Measurements from ENCODE around the gene BAMBI. TPM values are rescaled to one million over a fixed set of nuclear protein-coding genes. Genes with fewer than 3 reads are reported as not detected.

Gene BAMBI
- polyA plus RNA-seq, 1 of the 3 experiments (the other 2 are of a cell fraction), result 2.8 TPM

DNA sequence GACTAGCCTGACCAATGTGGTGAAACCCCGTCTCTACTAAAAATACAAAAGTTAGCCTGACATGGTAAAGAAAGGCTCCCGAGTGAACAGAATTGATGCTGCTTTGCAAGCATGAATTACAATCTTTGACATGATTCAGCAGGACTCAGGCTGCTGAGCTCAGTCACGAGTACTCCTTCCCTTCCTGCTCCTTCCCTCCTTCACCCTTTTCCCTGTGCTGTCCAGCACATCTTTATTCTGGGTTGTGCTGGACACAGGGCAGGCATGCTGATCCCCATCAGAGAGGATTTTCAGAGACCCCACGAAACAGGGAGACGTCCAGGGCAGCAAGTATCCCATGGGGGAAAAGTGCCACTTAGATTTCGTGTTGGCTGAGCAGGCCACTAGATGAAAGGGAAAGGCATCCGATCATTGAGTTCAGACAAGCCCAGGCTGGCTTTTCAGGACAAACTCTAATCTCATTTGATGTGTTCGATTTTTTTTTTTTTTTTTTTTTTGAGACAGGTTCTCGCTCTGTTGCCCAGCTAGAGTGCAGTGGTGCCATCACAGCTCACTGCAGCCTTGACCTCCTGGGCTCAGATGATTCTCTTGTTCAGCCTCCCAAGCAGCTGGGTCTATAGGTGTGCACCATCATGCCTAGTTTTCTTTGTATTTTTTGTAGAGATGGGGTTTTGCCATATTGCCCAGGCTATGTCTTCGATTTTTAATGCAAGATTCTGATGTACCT is 36.5 kb downstream of the BAMBI start:
- H3K27me3 ChIP-seq (ENCODE audit: insufficient read depth), result no peaks in the 10 kb centered on the region
- no peak for DNase-seq
- ChIA-PET CTCF (interaction anchor here (0.9 to 1.1 kb wide), 2 partner anchors 9 to 37 kb away, joined by 3 read pairs; no protein-coding TSS in a partner anchor), POLR2A (no interaction called here)
- 82% methylated on average over 10 of the region's 10 CpGs for WGBS (ENCODE audit: low lambda C conversion rate)
- H3K27ac ChIP-seq (ENCODE audit: low read depth in 2 of 2, low read length in 1 of 2), result no peak overlapping the region
- H4K20me1 ChIP-seq (ENCODE audit: insufficient read depth), result no peaks in the 10 kb centered on the region
- H3K9ac ChIP-seq, result no peak overlapping the region
- no peak for TF ChIP-seq MEF2A (IDR thresholded peaks at IDR 0.05; ENCODE audit: borderline replicate concordance, low read depth)
- no peak for TF ChIP-seq GABPA (IDR thresholded peaks at IDR 0.05; ENCODE audit: low read depth)
- no peak for TF ChIP-seq RFX5 (IDR thresholded peaks at IDR 0.05; ENCODE audit: low read length)
- TF ChIP-seq, protein P1, sequence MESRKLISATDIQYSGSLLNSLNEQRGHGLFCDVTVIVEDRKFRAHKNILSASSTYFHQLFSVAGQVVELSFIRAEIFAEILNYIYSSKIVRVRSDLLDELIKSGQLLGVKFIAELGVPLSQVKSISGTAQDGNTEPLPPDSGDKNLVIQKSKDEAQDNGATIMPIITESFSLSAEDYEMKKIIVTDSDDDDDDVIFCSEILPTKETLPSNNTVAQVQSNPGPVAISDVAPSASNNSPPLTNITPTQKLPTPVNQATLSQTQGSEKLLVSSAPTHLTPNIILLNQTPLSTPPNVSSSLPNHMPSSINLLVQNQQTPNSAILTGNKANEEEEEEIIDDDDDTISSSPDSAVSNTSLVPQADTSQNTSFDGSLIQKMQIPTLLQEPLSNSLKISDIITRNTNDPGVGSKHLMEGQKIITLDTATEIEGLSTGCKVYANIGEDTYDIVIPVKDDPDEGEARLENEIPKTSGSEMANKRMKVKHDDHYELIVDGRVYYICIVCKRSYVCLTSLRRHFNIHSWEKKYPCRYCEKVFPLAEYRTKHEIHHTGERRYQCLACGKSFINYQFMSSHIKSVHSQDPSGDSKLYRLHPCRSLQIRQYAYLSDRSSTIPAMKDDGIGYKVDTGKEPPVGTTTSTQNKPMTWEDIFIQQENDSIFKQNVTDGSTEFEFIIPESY (IDR thresholded peaks at IDR 0.05; ENCODE audit: borderline replicate concordance, low read depth), result no peak
- no peak for TF ChIP-seq YY1 (IDR thresholded peaks at IDR 0.05; ENCODE audit: low read depth)
- no peak for TF ChIP-seq FOXM1 (IDR thresholded peaks at IDR 0.05; ENCODE audit: low read depth)
- no peak for TF ChIP-seq TEAD4 (IDR thresholded peaks at IDR 0.05; ENCODE audit: borderline replicate concordance, insufficient read depth)
- TF ChIP-seq, protein P2, sequence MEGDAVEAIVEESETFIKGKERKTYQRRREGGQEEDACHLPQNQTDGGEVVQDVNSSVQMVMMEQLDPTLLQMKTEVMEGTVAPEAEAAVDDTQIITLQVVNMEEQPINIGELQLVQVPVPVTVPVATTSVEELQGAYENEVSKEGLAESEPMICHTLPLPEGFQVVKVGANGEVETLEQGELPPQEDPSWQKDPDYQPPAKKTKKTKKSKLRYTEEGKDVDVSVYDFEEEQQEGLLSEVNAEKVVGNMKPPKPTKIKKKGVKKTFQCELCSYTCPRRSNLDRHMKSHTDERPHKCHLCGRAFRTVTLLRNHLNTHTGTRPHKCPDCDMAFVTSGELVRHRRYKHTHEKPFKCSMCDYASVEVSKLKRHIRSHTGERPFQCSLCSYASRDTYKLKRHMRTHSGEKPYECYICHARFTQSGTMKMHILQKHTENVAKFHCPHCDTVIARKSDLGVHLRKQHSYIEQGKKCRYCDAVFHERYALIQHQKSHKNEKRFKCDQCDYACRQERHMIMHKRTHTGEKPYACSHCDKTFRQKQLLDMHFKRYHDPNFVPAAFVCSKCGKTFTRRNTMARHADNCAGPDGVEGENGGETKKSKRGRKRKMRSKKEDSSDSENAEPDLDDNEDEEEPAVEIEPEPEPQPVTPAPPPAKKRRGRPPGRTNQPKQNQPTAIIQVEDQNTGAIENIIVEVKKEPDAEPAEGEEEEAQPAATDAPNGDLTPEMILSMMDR (IDR thresholded peaks at IDR 0.05), result no peak
- no peak for TF ChIP-seq TCF12 (IDR thresholded peaks at IDR 0.05)
- no peaks in the 10 kb centered on the region for H3K79me2 ChIP-seq (ENCODE audit: insufficient read depth)
- no peaks in the 10 kb centered on the region for H3K9me2 ChIP-seq
- no peak overlapping the region for H2AFZ ChIP-seq (ENCODE audit: low read depth)
- H3K36me3 ChIP-seq (replicated peaks in 1 of 2; ENCODE audit: control insufficient read depth in 1 of 2, insufficient read depth in 2 of 2, low read length in 1 of 2), result no peaks in the 10 kb centered on the region
- H3F3A ChIP-seq (replicated peaks; ENCODE audit: insufficient read depth), result no peaks in the 10 kb centered on the region
- peaks cover 0 to 5% of the 10 kb centered on the region in 2 experiments; a peak in 1 of 4 replicates for H3K4me1 ChIP-seq (ENCODE audit: control insufficient read depth in 1 of 2, insufficient read depth in 2 of 2, low read depth in 1 of 2, low read length in 1 of 2)
- H3K9me3 ChIP-seq, result no peaks in the 10 kb centered on the region
- H3K4me3 ChIP-seq (ENCODE audit: low read depth in 2 of 2, low read length in 1 of 2), result no peak overlapping the region
- H3K4me2 ChIP-seq, result no peak overlapping the region

DNA sequence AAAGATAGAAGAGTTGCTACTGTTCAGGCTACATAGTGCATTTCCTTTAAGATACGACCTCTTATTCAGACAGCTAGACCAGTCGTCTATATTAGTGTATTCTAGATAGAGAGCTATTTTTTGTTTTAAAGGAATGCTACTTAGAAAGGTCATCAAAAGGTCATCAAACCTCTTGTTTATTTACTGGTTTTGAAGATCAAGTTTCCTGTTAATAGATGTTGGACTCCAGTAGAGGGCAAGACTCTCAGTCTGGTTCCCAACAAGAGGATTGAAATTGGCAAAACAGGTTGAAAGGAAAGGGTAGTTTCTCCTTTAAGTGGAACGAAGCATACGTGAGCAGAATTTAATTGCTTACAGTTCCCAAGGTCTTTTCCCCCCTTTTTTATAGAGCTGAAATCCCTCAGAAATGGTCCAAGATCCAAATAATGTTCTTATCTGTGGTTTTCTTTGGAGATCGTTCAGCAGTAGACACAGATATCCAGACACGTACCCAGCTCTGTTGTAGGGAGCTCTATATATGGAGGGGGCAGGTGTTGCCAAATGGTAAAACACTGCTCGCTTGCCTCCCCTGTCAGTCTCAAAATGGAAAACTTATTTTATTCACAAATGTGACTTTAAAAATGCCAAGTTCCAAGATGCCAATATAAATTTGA is 37.2 kb downstream of the BAMBI start:
- CTCF ChIA-PET, result interaction anchor here (1.1 kb wide), 1 partner anchor 38 kb away, joined by 3 read pairs; no protein-coding TSS in a partner anchor
- H3K27me3 ChIP-seq (ENCODE audit: insufficient read depth), result no peaks in the 10 kb centered on the region
- no peak for DNase-seq

More for the DNA sequence above, 37.2 kb downstream of the BAMBI start:
- H3K4me1 ChIP-seq (ENCODE audit: control insufficient read depth in 1 of 2, insufficient read depth in 2 of 2, low read depth in 1 of 2, low read length in 1 of 2), result peaks cover 0 to 10% of the 10 kb centered on the region in 2 experiments; a peak in 2 of 4 replicates
- H3K9me3 ChIP-seq, result no peaks in the 10 kb centered on the region
- H3K9ac ChIP-seq, result no peak overlapping the region
- H2AFZ ChIP-seq (ENCODE audit: low read depth), result no peak overlapping the region
- no peak overlapping the region for H3K4me3 ChIP-seq (ENCODE audit: low read depth in 2 of 2, low read length in 1 of 2)
- POLR2A ChIA-PET, result no interaction called here
- no peak for TF ChIP-seq YY1 (IDR thresholded peaks at IDR 0.05; ENCODE audit: low read depth)
- peaks cover 3% of the 10 kb centered on the region for H3F3A ChIP-seq (replicated peaks; ENCODE audit: insufficient read depth)
- 80% methylated on average over 7 of the region's 7 CpGs for WGBS (ENCODE audit: low lambda C conversion rate)
- no peaks in the 10 kb centered on the region for H3K9me2 ChIP-seq
- no peaks in the 10 kb centered on the region for H4K20me1 ChIP-seq (ENCODE audit: insufficient read depth)
- H3K36me3 ChIP-seq (replicated peaks in 1 of 2; ENCODE audit: control insufficient read depth in 1 of 2, insufficient read depth in 2 of 2, low read length in 1 of 2), result no peaks in the 10 kb centered on the region
- H3K4me2 ChIP-seq, result no peak overlapping the region
- no peaks in the 10 kb centered on the region for H3K79me2 ChIP-seq (ENCODE audit: insufficient read depth)
- H3K27ac ChIP-seq (ENCODE audit: low read depth in 2 of 2, low read length in 1 of 2), result no peak overlapping the region

All from SK-N-SH (cell line).